ENCODE measurements around the gene KAZN.

Gene KAZN

GRCh38 chr1:14774988-14775387 lies 176.5 kb downstream of the KAZN start:
- DNase-seq (ENCODE audit: low read depth, low spot score), result no peak
- no peak overlapping the region for H3K4me3 ChIP-seq (ENCODE audit: low read length)

GRCh38 chr1:14775434-14775833 lies 176.9 kb downstream of the KAZN start:
- no peak overlapping the region for H3K4me3 ChIP-seq (ENCODE audit: low read length)
- no peak for DNase-seq (ENCODE audit: low read depth, low spot score)

GRCh38 chr1:14777516-14778506 lies 179.3 kb downstream of the KAZN start:
- peak; percentile 43 for DNase-seq (ENCODE audit: low read depth, low spot score)
- H3K4me3 ChIP-seq (ENCODE audit: low read length), result no peak overlapping the region

GRCh38 chr1:14778541-14778897 lies 180.0 kb downstream of the KAZN start:
- no peak for DNase-seq (ENCODE audit: low read depth, low spot score)
- H3K4me3 ChIP-seq (ENCODE audit: low read length), result no peak overlapping the region

GRCh38 chr1:14778898-14779865 lies 180.7 kb downstream of the KAZN start:
- no peak overlapping the region for H3K4me3 ChIP-seq (ENCODE audit: low read length)
- no peak for DNase-seq (ENCODE audit: low read depth, low spot score)

GRCh38 chr1:14780271-14780670 lies 181.8 kb downstream of the KAZN start:
- H3K4me3 ChIP-seq (ENCODE audit: low read length), result no peak overlapping the region
- DNase-seq (ENCODE audit: low read depth, low spot score), result no peak

- no peak for DNase-seq (ENCODE audit: low read depth, low spot score)
Observed at GRCh38 chr1:14781811-14782210, 183.3 kb downstream of the KAZN start.

GRCh38 chr1:14782741-14783591 lies 184.5 kb downstream of the KAZN start:
- no peak for DNase-seq (ENCODE audit: low read depth, low spot score)
- H3K4me3 ChIP-seq (ENCODE audit: low read length), result no peak overlapping the region

More at GRCh38 chr1:14781811-14782210, 183.3 kb downstream of the KAZN start:
- no peak overlapping the region for H3K4me3 ChIP-seq (ENCODE audit: low read length)

GRCh38 chr1:14783592-14783886 lies 185.1 kb downstream of the KAZN start:
- DNase-seq (ENCODE audit: low read depth, low spot score), result no peak
- H3K4me3 ChIP-seq (ENCODE audit: low read length), result no peak overlapping the region

GRCh38 chr1:14784790-14785773 lies 186.6 kb downstream of the KAZN start:
- no peak overlapping the region for H3K4me3 ChIP-seq (ENCODE audit: low read length)
- DNase-seq (ENCODE audit: low read depth, low spot score), result no peak

- no peak overlapping the region for H3K4me3 ChIP-seq (ENCODE audit: low read length)
- DNase-seq (ENCODE audit: low read depth, low spot score), result no peak
Observed at GRCh38 chr1:14786109-14786675, 187.7 kb downstream of the KAZN start.

- no peak for DNase-seq (ENCODE audit: low read depth, low spot score)
- H3K4me3 ChIP-seq (ENCODE audit: low read length), result no peak overlapping the region
Observed at GRCh38 chr1:14786681-14787080, 188.2 kb downstream of the KAZN start.

GRCh38 chr1:14787604-14788003 lies 189.1 kb downstream of the KAZN start:
- DNase-seq (ENCODE audit: low read depth, low spot score), result no peak
- H3K4me3 ChIP-seq (ENCODE audit: low read length), result no peak overlapping the region

GRCh38 chr1:14788080-14788479 lies 189.6 kb downstream of the KAZN start:
- H3K4me3 ChIP-seq (ENCODE audit: low read length), result no peak overlapping the region
- DNase-seq (ENCODE audit: low read depth, low spot score), result no peak

- no peak overlapping the region for H3K4me3 ChIP-seq (ENCODE audit: low read length)
- DNase-seq (ENCODE audit: low read depth, low spot score), result no peak
Observed at GRCh38 chr1:14790982-14791381, 192.5 kb downstream of the KAZN start.

- no peak for DNase-seq (ENCODE audit: low read depth, low spot score)
- no peak overlapping the region for H3K4me3 ChIP-seq (ENCODE audit: low read length)
Observed at GRCh38 chr1:14791654-14792053, 193.2 kb downstream of the KAZN start.

GRCh38 chr1:14794136-14794768 lies 195.8 kb downstream of the KAZN start:
- DNase-seq (ENCODE audit: low read depth, low spot score), result no peak
- no peak overlapping the region for H3K4me3 ChIP-seq (ENCODE audit: low read length)
